Pericardium fibroblast (primary cell): Measurements from ENCODE around the gene OTOP2. TPM values are rescaled to one million over a fixed set of nuclear protein-coding genes. Genes with fewer than 3 reads are reported as not detected.

Source experiments
- total RNA-seq: library from RNA; depleted of rRNA; stranded (reverse); fragments of >200 nt; gene quantifications from 2 replicates; pipeline ENCODE4 v1.2.3, GENCODE V29; 2015

Gene OTOP2
- total RNA-seq = not detected in 2 replicates

GRCh38 chr17:74924250-74924948 lies at the start of gene OTOP2:
Gene OTOP2 (plus strand): TSS chr17:74924273. CDS start chr17:74924633, 360 bp downstream.

GRCh38 chr17:74892974-74893911 lies 30.8 kb upstream of the OTOP2 start, which contains the start of gene FADS6:
Gene FADS6 (minus strand): TSS chr17:74893633. CDS start chr17:74893595, 38 bp downstream.

DNA sequence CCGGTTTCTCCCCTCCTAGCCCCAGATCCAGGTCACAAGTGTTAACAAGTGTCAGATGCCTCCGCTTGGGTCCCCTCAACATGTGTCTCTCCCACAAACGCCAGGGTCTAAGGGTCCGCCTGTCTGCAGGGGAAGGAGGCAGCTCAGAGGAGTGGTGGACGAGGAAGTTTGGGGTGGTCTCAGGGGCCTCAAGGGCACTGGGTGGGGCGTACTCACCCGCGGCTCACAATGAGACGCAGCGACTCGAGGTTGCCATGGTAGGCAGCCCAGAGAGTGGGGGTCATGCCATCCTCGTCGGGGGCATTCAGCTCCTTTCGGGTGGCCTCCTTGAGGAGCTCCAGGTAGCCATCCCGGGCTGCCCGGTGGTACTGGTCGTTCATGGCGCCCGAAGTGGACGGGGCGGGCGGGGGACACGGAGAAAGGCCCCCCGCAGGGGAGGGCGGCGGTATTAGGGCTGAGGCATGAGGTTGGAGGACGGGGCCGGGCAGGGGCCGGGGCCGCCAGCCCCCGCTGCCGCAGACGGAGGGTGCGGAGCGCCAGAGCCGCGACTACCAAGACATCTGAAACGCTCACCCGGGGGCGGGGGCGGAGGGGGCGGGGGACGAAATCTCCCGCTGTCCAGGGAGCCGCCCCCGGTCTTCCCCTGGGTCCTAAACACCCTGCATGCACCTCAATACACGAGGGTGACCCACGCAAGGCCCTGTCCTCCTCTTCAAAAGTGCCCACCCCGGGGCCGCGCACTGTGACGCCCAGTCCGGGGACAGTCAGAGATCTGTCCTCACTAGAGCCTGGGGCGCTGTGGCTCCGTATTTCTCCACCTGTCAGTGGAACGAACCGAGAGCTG lies 1.2 kb upstream of the OTOP2 start, which contains the start of gene USH1G:
Gene USH1G, minus strand, starts transcription at position 562 of the 844 bp plus-strand sequence. Its CDS starts 182 bp downstream, at position 380.

GRCh38 chr17:74935585-74936469 lies 11.8 kb downstream of the OTOP2 start, which contains the start of gene OTOP3:
Gene OTOP3 (plus strand): TSS chr17:74935898. CDS start chr17:74935922, 24 bp downstream.

GRCh38 chr17:74972107-74972972 lies 48.3 kb downstream of the OTOP2 start, which contains the start of gene HID1:
Gene HID1 (minus strand): TSS chr17:74972759. CDS start chr17:74972656, 103 bp downstream.

Other genes starting within 250 kb of the OTOP2 start
- not detected in 2 replicates for gene CD300LF, start 211.3 kb upstream of the OTOP2 start, total RNA-seq
- 0.35 TPM in 1 of 2 replicates, not detected in the other for gene RAB37, start 187.0 kb upstream of the OTOP2 start, total RNA-seq
- 16.1 and 35.2 TPM in 2 replicates for gene NHERF1, start 175.6 kb upstream of the OTOP2 start, total RNA-seq
- gene NAT9, start 147.9 kb upstream of the OTOP2 start, total RNA-seq = 19.7 and 24.7 TPM in 2 replicates
- gene GRIN2C, start 64.4 kb upstream of the OTOP2 start, total RNA-seq = not detected in 2 replicates
- 13.2 and 25.7 TPM in 2 replicates for gene FDXR, start 51.3 kb upstream of the OTOP2 start, total RNA-seq
- gene FADS6, start 30.6 kb upstream of the OTOP2 start, total RNA-seq = not detected in 2 replicates
- under 0.01 TPM in 1 of 2 replicates, not detected in the other for gene USH1G, start 1.0 kb upstream of the OTOP2 start, total RNA-seq
- not detected in 2 replicates for gene OTOP3, start 11.6 kb downstream of the OTOP2 start, total RNA-seq
- gene HID1, start 48.5 kb downstream of the OTOP2 start, total RNA-seq = 5.2 TPM in 1 of 2 replicates, not detected in the other
- 20.7 and 23.6 TPM in 2 replicates for gene CDR2L, start 63.4 kb downstream of the OTOP2 start, total RNA-seq
- gene MRPL58, start 88.4 kb downstream of the OTOP2 start, total RNA-seq = 39.0 and 40.1 TPM in 2 replicates
- 216 and 251 TPM in 2 replicates for gene ATP5PD, start 122.7 kb downstream of the OTOP2 start, total RNA-seq
- 13.0 and 20.0 TPM in 2 replicates for gene KCTD2, start 123.0 kb downstream of the OTOP2 start, total RNA-seq
- 5.0 and 6.0 TPM in 2 replicates for gene SLC16A5, start 163.7 kb downstream of the OTOP2 start, total RNA-seq
- 3.0 and 12.7 TPM in 2 replicates for gene ARMC7, start 185.7 kb downstream of the OTOP2 start, total RNA-seq
- gene NT5C, start 207.5 kb downstream of the OTOP2 start, total RNA-seq = 90.9 and 108 TPM in 2 replicates
- 75.4 and 105 TPM in 2 replicates for gene JPT1, start 230.2 kb downstream of the OTOP2 start, total RNA-seq